PC-9 (cell line): ENCODE results near the gene SLC12A2.

ENCODE experiments used
- CTCF ChIP-seq: fragments of 200-600 bp; sonication (generic); conservative IDR thresholded peaks from 2 replicates; pipeline ENCODE4 v1.6.1; 2017; ENCODE audit warnings: mixed run types, antibody characterized with exemption, mild to moderate bottlenecking, moderate library complexity
- EZH2 ChIP-seq: fragments of 200-600 bp; sonication (generic); IDR thresholded peaks from 2 replicates; pipeline ENCODE4 v1.8.0; 2017; ENCODE audit warnings: antibody characterized with exemption, low read depth

- TF ChIP-seq EZH2: no peak
- TF ChIP-seq CTCF: no peak
Measured at GRCh38 chr5:128172102-128172501, 88.5 kb downstream of the SLC12A2 start.
